HG03460 (cell line): ENCODE measurements around the gene NCOA5.

Source experiments
- ATAC-seq: cut with Tn5 transposase; IDR thresholded peaks from one replicate; pipeline ENCODE4 v1.9.1; 2021; ENCODE audit not compliant: unreplicated experiment

The NCOA5 gene

GRCh38 chr20:46089417-46090388 is at the start of gene NCOA5:
NCOA5 (minus strand) TSS chr20:46089962; CDS start chr20:46079424, 10,538 bp downstream.
- ATAC-seq, result peak; percentile 79

- ATAC-seq, result no peak
These were observed 49.6 kb upstream of the NCOA5 start for GRCh38 chr20:46139266-46139889.

- no peak for ATAC-seq
These were observed 48.1 kb upstream of the NCOA5 start for GRCh38 chr20:46137816-46138215.

- no peak for ATAC-seq
These were observed 46.3 kb upstream of the NCOA5 start for GRCh38 chr20:46135856-46136633.

- ATAC-seq, result no peak
These were observed 45.0 kb upstream of the NCOA5 start for GRCh38 chr20:46134716-46135115.

GRCh38 chr20:46133886-46134654 is 44.3 kb upstream of the NCOA5 start:
- ATAC-seq, result no peak

GRCh38 chr20:46132705-46133120 is 43.0 kb upstream of the NCOA5 start:
- no peak for ATAC-seq

- ATAC-seq, result no peak
These were observed 41.6 kb upstream of the NCOA5 start for GRCh38 chr20:46131396-46131795.

GRCh38 chr20:46130534-46130933 is 40.8 kb upstream of the NCOA5 start:
- ATAC-seq, result no peak

- no peak for ATAC-seq
These were observed 40.3 kb upstream of the NCOA5 start for GRCh38 chr20:46129955-46130481.

GRCh38 chr20:46128310-46129151 is 38.8 kb upstream of the NCOA5 start:
- ATAC-seq, result no peak

- ATAC-seq, result no peak
These were observed 37.7 kb upstream of the NCOA5 start for GRCh38 chr20:46127396-46128010.

GRCh38 chr20:46126440-46127056 is 36.8 kb upstream of the NCOA5 start:
- ATAC-seq, result no peak

GRCh38 chr20:46123482-46124245 is 33.9 kb upstream of the NCOA5 start:
- ATAC-seq, result no peak

- no peak for ATAC-seq
These were observed 33.0 kb upstream of the NCOA5 start for GRCh38 chr20:46122516-46123481.

GRCh38 chr20:46122071-46122470 is 32.3 kb upstream of the NCOA5 start:
- ATAC-seq, result no peak
